Bronchial epithelial cell (primary cell): Measurements from ENCODE around the gene C16orf74. TPM values are rescaled to one million over a fixed set of nuclear protein-coding genes. Genes with fewer than 3 reads are reported as not detected.

Source experiments
- DNase-seq: peaks from one replicate; pipeline ENCODE4 v3.0.0-alpha.2; 2010; ENCODE audit warnings: low read depth
- FAIRE-seq: peaks from 2 replicates; lab custom pipeline; 2011; peaks lifted over from hg19 to GRCh38; lab: Jason Lieb, UNC
- H3K27me3 ChIP-seq: 2 replicates; pipeline ENCODE4 v1.5.1; 2011; ENCODE audit warnings: low read length; ENCODE audit not compliant: control insufficient read depth, insufficient read depth
- H3K36me3 ChIP-seq: 2 replicates; pipeline ENCODE4 v1.5.1; 2011; ENCODE audit warnings: low read length; ENCODE audit not compliant: control insufficient read depth, insufficient read depth
- H3K4me3 ChIP-seq: 2 replicates; pipeline ENCODE4 v1.5.1; 2011; ENCODE audit warnings: mild to moderate bottlenecking, low read depth, low read length, control low read depth
- total RNA-seq: library from RNA; depleted of rRNA; stranded (reverse); fragments of >200 nt; gene quantifications from 2 replicates; pipeline ENCODE4 v1.2.1, GENCODE V29; 2014
- TF ChIP-seq, protein P1 (sequence below): IDR thresholded peaks from 2 replicates; pipeline ENCODE4 v1.5.1; 2011; ENCODE audit warnings: mild to moderate bottlenecking, moderate library complexity, low read length, control low read depth, inconsistent platforms; ENCODE audit not compliant: insufficient read depth, severe bottlenecking

Gene C16orf74
- total RNA-seq, 1 donor from 2014 or later: 167 TPM

DNA sequence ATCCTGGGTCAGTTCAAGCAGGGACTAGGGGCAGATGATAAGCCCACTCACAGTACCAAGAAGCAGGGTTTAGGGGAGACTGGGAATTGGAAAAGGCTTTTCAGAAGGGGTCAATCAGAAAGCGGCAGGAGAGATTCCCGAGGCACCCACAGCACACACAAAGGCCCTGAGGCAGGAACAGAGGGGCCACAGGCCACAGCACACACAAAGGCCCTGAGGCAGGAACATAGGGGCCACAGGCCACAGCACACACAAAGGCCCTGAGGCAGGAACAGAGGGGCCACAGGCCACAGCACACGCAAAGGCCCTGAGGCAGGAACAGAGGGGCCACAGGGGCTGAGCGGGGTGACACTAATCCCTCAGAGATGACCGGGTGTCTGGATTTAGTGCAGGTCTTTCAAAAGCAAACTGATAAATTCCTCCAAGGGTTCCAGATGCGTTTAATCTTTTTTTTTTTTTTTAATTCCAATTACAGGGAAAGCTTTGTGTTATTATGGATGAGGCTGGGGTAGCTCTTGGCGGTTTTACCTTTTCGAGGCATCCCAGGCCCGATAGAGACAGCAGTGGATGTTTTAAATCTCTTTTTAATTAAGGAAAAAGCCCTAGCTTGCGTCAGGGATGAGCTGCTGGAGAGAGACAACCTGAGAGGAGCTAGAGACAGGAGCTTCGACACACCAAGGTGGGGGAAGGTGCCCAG is 31.1 kb downstream of the C16orf74 start:
- H3K27me3 ChIP-seq: no peaks in the 10 kb centered on the region

DNA sequence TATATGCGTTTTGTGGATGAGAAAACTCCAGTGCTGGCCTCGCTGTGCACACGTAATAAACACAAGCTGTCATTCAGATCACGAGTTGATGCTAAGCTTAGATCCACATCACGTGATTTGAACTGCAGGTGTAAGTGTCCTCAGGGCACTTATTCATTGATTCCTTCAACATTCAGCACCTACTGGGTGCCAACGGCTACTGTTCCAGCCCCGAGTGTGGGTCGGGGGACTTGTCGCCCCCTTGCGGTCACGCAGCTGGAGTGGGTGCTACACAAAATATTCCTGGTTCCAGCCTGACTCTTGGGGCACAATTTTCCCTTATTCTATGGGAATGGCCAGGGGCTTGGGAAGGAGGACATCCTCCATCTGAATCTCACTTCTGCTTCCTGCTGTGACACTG is 32.2 kb downstream of the C16orf74 start:
- Histone ChIP-seq H3K36me3 (peaks cover 10% of the 10 kb centered on the region), H3K27me3 (no peaks in the 10 kb centered on the region), H3K4me3 (no peak overlapping the region)
- TF ChIP-seq, protein P1, sequence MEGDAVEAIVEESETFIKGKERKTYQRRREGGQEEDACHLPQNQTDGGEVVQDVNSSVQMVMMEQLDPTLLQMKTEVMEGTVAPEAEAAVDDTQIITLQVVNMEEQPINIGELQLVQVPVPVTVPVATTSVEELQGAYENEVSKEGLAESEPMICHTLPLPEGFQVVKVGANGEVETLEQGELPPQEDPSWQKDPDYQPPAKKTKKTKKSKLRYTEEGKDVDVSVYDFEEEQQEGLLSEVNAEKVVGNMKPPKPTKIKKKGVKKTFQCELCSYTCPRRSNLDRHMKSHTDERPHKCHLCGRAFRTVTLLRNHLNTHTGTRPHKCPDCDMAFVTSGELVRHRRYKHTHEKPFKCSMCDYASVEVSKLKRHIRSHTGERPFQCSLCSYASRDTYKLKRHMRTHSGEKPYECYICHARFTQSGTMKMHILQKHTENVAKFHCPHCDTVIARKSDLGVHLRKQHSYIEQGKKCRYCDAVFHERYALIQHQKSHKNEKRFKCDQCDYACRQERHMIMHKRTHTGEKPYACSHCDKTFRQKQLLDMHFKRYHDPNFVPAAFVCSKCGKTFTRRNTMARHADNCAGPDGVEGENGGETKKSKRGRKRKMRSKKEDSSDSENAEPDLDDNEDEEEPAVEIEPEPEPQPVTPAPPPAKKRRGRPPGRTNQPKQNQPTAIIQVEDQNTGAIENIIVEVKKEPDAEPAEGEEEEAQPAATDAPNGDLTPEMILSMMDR: peak; percentile 50
- DNase-seq (peak; percentile 35), FAIRE-seq (no peak)

More for the DNA sequence above, 31.1 kb downstream of the C16orf74 start:
- no peak overlapping the region for H3K4me3 ChIP-seq
- no peak for DNase-seq
- FAIRE-seq: no peak
- peaks cover 11% of the 10 kb centered on the region for H3K36me3 ChIP-seq
- TF ChIP-seq, protein P1: no peak

DNA sequence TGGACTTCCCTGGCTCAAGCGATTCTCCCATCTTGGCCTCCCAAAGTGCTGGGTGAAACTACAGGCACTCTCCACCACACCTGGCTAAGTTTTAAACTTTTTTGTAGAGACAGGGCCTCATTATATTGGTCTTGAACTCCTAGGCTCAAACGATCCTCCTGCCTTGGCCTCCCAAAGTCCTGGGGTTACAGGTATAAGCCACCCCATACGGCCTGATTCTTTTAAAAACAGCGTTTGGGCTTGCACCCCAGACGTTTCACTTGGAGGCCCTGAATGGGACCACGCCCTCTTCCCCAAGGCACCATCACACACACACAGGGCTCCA is 32.8 kb downstream of the C16orf74 start:
- H3K4me3 ChIP-seq: no peak overlapping the region
- TF ChIP-seq, protein P1: no peak
- no peaks in the 10 kb centered on the region for H3K27me3 ChIP-seq
- DNase-seq (no peak), FAIRE-seq (no peak)
- peaks cover 9% of the 10 kb centered on the region for H3K36me3 ChIP-seq

DNA sequence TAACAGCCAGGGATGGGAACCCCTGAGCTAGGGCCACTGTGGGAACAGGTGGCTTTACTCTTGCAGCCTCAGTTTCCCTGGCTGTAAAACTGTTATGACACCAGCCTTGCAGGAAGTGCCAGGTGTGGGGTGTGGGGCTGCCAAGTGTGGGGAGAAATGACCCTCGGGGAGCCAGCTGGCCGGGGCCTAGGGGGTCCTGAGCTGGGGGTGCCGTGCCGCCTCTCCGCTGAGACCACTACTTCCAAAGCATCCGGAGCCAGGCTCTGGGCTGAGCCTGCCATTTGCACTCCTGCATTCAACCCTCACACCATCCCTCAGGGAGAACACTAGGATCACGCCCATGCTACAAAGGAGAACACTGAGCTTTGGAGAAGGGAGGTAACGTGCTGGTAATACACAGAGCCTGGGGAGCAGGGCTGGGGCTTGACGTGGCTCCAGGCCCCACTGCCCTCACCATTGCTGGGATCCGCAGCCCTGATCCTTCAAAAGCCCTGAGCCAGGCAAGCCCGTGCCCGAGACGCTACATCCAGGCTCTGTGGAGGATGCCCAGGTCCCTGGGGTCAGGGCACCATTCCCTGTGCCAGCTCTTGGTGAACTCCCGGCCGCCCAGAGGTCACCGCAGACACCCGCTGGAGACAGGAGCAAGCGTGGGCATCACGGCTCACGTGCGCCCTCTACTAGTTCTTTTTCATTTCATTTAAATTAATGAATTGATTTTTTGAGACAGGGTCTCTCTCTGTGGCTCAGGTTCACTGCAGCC is 33.3 kb downstream of the C16orf74 start:
- DNase-seq (no peak), FAIRE-seq (no peak)
- Histone ChIP-seq H3K36me3 (peaks cover 13% of the 10 kb centered on the region), H3K27me3 (no peaks in the 10 kb centered on the region), H3K4me3 (no peak overlapping the region)
- TF ChIP-seq, protein P1: peak; percentile 69

DNA sequence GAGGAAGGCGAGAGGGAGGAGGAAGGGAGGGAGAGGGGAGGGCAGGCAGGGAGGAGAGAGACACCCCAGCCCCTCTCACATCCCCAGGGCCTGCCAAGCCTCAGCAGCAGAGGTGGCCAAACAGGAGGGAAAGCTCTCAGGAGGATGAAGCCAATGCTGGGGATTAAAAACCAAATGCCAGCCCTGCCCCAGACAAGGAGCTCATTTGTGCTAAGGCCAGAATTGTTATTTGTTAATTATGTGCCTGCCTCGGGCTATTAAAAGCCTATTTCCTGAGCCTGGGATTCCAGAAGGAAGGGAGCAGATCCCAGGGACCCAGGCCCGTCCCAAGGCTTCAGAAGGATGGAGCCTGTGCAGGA is 34.2 kb downstream of the C16orf74 start:
- Histone ChIP-seq H3K36me3 (peaks cover 14% of the 10 kb centered on the region), H3K4me3 (no peak overlapping the region), H3K27me3 (no peaks in the 10 kb centered on the region)
- TF ChIP-seq, protein P1: no peak
- DNase-seq (no peak), FAIRE-seq (no peak)
